HepG2 (cell line): ENCODE results near the gene PTPRE. TPM values are rescaled to one million over a fixed set of nuclear protein-coding genes. Genes with fewer than 3 reads are reported as not detected.
A peak's percentile ranks its signal among the peaks of the same experiment; 100 is the strongest.

Source experiments
- CREM ChIP-seq, 2 experiments: sonication (generic) in 1 of 2; formaldehyde crosslinking in 1 of 2; IDR thresholded peaks; 2 replicates each; pipeline versions ENCODE4 v1.4.0 to v1.6.1; 2016 to 2020; ENCODE audit warnings: antibody characterized with exemption in 1 of 2, mild to moderate bottlenecking in 1 of 2, missing genetic modification reagents in 1 of 2
- CSRNP2 ChIP-seq: sonication (generic); formaldehyde crosslinking; conservative IDR thresholded peaks from 2 replicates; pipeline ENCODE4 v1.8.0; 2022; ENCODE audit warnings: low read depth, missing genetic modification reagents
- DMAP1 ChIP-seq: IDR thresholded peaks from 2 replicates; pipeline ENCODE4 v1.6.1; 2016
- FOXM1 ChIP-seq: sonication (generic); formaldehyde crosslinking; IDR thresholded peaks from 2 replicates; pipeline ENCODE4 v1.5.0; 2020; ENCODE audit warnings: missing genetic modification reagents
- GZF1 ChIP-seq: sonication (generic); formaldehyde crosslinking; IDR thresholded peaks from 2 replicates; pipeline ENCODE4 v1.5.1; 2020; ENCODE audit warnings: mild to moderate bottlenecking, missing genetic modification reagents
- HBP1 ChIP-seq: IDR thresholded peaks from 2 replicates; pipeline ENCODE4 v1.6.1; 2016; ENCODE audit warnings: low read depth, control low read depth
- HOXA3 ChIP-seq: sonication (generic); formaldehyde crosslinking; IDR thresholded peaks from 2 replicates; pipeline ENCODE4 v1.5.0; 2020; ENCODE audit warnings: missing genetic modification reagents
- HOXA9 ChIP-seq: sonication (generic); formaldehyde crosslinking; IDR thresholded peaks from 2 replicates; pipeline ENCODE4 v1.8.1; 2022; ENCODE audit warnings: missing genetic modification reagents, mild to moderate bottlenecking, moderate library complexity, borderline replicate concordance
- MXD1 ChIP-seq: sonication (generic); formaldehyde crosslinking; IDR thresholded peaks from 2 replicates; pipeline ENCODE4 v1.4.0; 2020; ENCODE audit warnings: mild to moderate bottlenecking, missing genetic modification reagents
- POLR2A ChIP-seq, 2 experiments: IDR thresholded peaks; 2 replicates each; pipeline ENCODE4 v1.6.1; 2011; ENCODE audit warnings: low read depth in 2 of 2, low read length in 2 of 2, mild to moderate bottlenecking in 1 of 2, moderate library complexity in 1 of 2; ENCODE audit not compliant: insufficient read depth in 1 of 2
- SAP130 ChIP-seq: IDR thresholded peaks from 2 replicates; pipeline ENCODE4 v1.6.1; 2016; ENCODE audit warnings: low read depth
- SNAPC5 ChIP-seq: sonication (generic); formaldehyde crosslinking; IDR thresholded peaks from 2 replicates; pipeline ENCODE4 v1.8.1; 2023; ENCODE audit warnings: mild to moderate bottlenecking, missing genetic modification reagents, borderline replicate concordance
- SPEN ChIP-seq: sonication (generic); formaldehyde crosslinking; IDR thresholded peaks from 2 replicates; pipeline ENCODE4 v1.5.1; 2020; ENCODE audit warnings: low read depth, mild to moderate bottlenecking, missing genetic modification reagents
- TERF1 ChIP-seq: sonication (generic); formaldehyde crosslinking; IDR thresholded peaks from 2 replicates; pipeline ENCODE4 v1.8.0; 2022; ENCODE audit warnings: mild to moderate bottlenecking, missing genetic modification reagents, moderate library complexity
- TFDP2 ChIP-seq: sonication (generic); formaldehyde crosslinking; IDR thresholded peaks from 2 replicates; pipeline ENCODE4 v1.4.0; 2020; ENCODE audit warnings: missing genetic modification reagents
- ZNF180 ChIP-seq: sonication (generic); formaldehyde crosslinking; IDR thresholded peaks from 2 replicates; pipeline ENCODE4 v1.4.0; 2020; ENCODE audit warnings: low read depth, missing genetic modification reagents, borderline replicate concordance
- ZNF282 ChIP-seq: fragments of 450-650 bp; IDR thresholded peaks from 2 replicates; pipeline ENCODE4 v1.6.1; 2018; ENCODE audit not compliant: partially characterized antibody
- ZNF543 ChIP-seq: sonication (generic); formaldehyde crosslinking; IDR thresholded peaks from 2 replicates; pipeline ENCODE4 v1.4.0; 2020; ENCODE audit warnings: mild to moderate bottlenecking, missing genetic modification reagents
- ZNF672 ChIP-seq: sonication (generic); formaldehyde crosslinking; IDR thresholded peaks from 2 replicates; pipeline ENCODE4 v1.8.1; 2022; ENCODE audit warnings: missing genetic modification reagents
- ZNF703 ChIP-seq: sonication (generic); formaldehyde crosslinking; IDR thresholded peaks from 2 replicates; pipeline ENCODE4 v1.5.1; 2020; ENCODE audit warnings: missing genetic modification reagents, mild to moderate bottlenecking, moderate library complexity, borderline replicate concordance
- ZNF773 ChIP-seq: sonication (generic); formaldehyde crosslinking; IDR thresholded peaks from 2 replicates; pipeline ENCODE4 v1.4.0; 2020; ENCODE audit warnings: missing genetic modification reagents, borderline replicate concordance
- ZNF775 ChIP-seq: sonication (generic); formaldehyde crosslinking; IDR thresholded peaks from 2 replicates; pipeline ENCODE4 v1.4.0; 2020; ENCODE audit warnings: missing genetic modification reagents, mild to moderate bottlenecking, moderate library complexity, borderline replicate concordance
- ZSCAN21 ChIP-seq: sonication (generic); formaldehyde crosslinking; IDR thresholded peaks from 2 replicates; pipeline ENCODE4 v1.8.0; 2022; ENCODE audit warnings: mild to moderate bottlenecking, missing genetic modification reagents, moderate library complexity, borderline replicate concordance
- polyA plus RNA-seq, 8 experiments: library from polyadenylated mRNA; depleted of rRNA in 3 of 8; stranded (reverse) in 7 of 8; unstranded in 1 of 8; fragments of >200 nt; fragmentation: Illumina TruSeq in 4 of 8; extraction: Trizol in 4 of 8; gene quantifications; 2 replicates each; pipeline versions ENCODE4 v1.2.1 to v1.2.3, GENCODE V29; 2011 to 2016; ENCODE audit warnings: low read depth in 4 of 8, missing spikeins in 1 of 8, mixed read lengths in 1 of 8; ENCODE audit not compliant: insufficient read depth in 1 of 8
- total RNA-seq, 5 experiments: library from RNA; depleted of rRNA; stranded (reverse); fragments of >200 nt; fragmentation: Illumina TruSeq; extraction: Trizol; gene quantifications; 2 replicates each; pipeline ENCODE4 v1.2.3, GENCODE V29; 2016; ENCODE audit warnings: low read depth in 1 of 5

Gene PTPRE
- total and polyA plus RNA-seq, 2 of the 13 experiments (the other 11 are each of a cell fraction or from before 2014, with no cell fraction given), result 0.01 to 0.02 TPM

GRCh38 chr10:128125944-128126764 lies 219.3 kb downstream of the PTPRE start, which contains the start of gene MKI67 (continued):
- no peak for TF ChIP-seq SNAPC5 (CRISPR knock-in tag)
- 0 out of 2 replicates have a peak, but pooled peaks have one; percentile 87 for TF ChIP-seq ZNF672 (CRISPR knock-in tag)
- TF ChIP-seq ZNF543 (CRISPR knock-in tag), result no peak
- TF ChIP-seq TERF1 (CRISPR knock-in tag), result 0 out of 2 replicates have a peak, but pooled peaks have one; percentile 72
- no peak; the same call in none of the 2 replicates for TF ChIP-seq HOXA3 (CRISPR knock-in tag)
- peak; percentile 81 for TF ChIP-seq ZSCAN21 (CRISPR knock-in tag)
- TF ChIP-seq ZNF282, result no peak
- peak; percentile 97 for TF ChIP-seq FOXM1 (CRISPR knock-in tag)
- TF ChIP-seq TFDP2, result peak; percentile 99
- TF ChIP-seq HOXA9 (CRISPR knock-in tag), result peak; percentile 83; the same call in 1 of the 2 replicates
- TF ChIP-seq DMAP1, result peak; percentile 27; the same call in 1 of the 2 replicates
- TF ChIP-seq ZNF180 (CRISPR knock-in tag), result no peak
- no peak for TF ChIP-seq SPEN (CRISPR knock-in tag)
- peak; percentile 100 for TF ChIP-seq HBP1 (CRISPR knock-in tag)
- TF ChIP-seq POLR2A (IDR thresholded peaks at IDR 0.05; ENCODE audit: insufficient read depth in 1 of 2, low read depth in 2 of 2, low read length in 2 of 2), result peak in 1 of 2 experiments; percentile 31; a peak in 2 of 4 replicates
- TF ChIP-seq SAP130 (CRISPR knock-in tag), result peak; percentile 98
- TF ChIP-seq ZNF773 (CRISPR knock-in tag), result peak; percentile 70; the same call in 1 of the 2 replicates
- TF ChIP-seq CREM (IDR thresholded peaks at IDR 0.05), result no peak
- no peak for TF ChIP-seq CREM (CRISPR knock-in tag; IDR thresholded peaks at IDR 0.05)
- TF ChIP-seq CSRNP2 (CRISPR knock-in tag), result 0 out of 2 replicates have a peak, but pooled peaks have one; percentile 76
- TF ChIP-seq MXD1 (CRISPR knock-in tag), result peak; percentile 14; the same call in 1 of the 2 replicates
- TF ChIP-seq ZNF775 (CRISPR knock-in tag), result no peak
- TF ChIP-seq GZF1 (CRISPR knock-in tag), result no peak
- no peak for TF ChIP-seq ZNF703
